DMS79 (cell line): Measurements from ENCODE around the gene MBOAT1.
"Not testable (repeated sequence)": the region's sequence is repeated elsewhere in the genome, so short reads cannot be mapped to it uniquely, and the experiment has no call there.

Experiments used
- DNase-seq: peaks from one replicate; lab custom pipeline; 2025; lab: John Stamatoyannopoulos, UW

Gene MBOAT1

DNA sequence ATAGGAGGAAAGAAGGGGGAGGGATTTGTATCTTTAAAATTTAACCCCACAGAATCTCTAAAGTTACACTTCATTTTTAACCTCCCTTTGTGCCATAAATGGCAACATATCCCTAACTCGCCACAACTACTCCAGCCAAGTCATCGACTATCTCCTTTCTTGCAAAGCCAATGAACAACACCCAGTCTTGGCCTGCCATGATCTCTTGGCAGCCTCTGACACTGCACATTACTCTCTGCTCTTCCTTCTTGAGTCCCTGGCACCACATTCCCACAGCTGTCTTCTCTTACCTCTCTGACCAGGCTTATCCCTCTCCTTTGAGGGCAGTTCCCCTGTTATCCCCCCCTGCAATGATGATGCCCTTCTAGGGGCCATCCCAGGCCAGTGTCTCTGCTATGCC, 42.5 kb downstream of the MBOAT1 start:
- DNase-seq: no peak

DNA sequence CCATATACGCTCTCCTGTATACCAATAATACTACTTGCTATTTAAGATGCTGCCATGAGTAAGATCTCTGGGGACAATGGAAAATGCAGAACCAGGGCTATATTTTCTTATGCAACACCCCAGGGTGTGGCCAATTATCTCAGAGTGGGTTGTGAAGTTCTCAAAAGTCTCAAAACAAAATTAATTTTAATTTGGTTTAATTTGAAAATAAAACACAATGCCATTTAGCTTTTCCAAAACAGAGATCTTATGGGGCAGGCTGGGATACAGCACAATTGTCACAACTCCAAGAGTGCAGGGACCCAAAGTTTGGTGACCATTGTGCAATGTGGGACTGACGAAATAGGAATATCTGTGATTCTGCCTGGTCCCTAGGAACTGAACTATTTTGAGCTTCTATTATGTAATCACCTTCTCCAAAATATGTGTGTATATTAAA, 43.1 kb downstream of the MBOAT1 start:
- DNase-seq: no peak

- no peak for DNase-seq
Observed at GRCh38 chr6:20168690-20169089, 43.6 kb downstream of the MBOAT1 start.

DNA sequence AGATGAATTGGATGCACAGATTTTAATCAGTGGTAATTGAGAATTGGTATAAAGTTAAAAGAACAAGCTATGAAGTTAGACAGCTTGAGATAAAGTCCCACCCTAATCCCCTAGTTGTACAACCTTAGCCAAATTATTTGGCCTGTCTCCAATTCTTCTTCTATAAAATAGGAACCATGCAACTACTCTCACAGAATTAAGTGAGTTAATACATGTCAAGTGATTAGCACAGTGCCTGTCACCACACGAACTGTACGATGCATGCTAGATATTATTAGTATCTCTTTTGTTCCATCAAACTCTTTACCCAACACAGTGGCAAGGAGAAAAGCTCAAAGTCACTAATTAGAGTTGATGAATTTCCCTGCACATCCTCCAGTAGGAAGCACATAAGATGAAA, 44.7 kb downstream of the MBOAT1 start:
- DNase-seq: no peak

- DNase-seq: no peak
Observed at GRCh38 chr6:20166210-20166609, 46.1 kb downstream of the MBOAT1 start.

GRCh38 chr6:20162515-20162914, 49.8 kb downstream of the MBOAT1 start:
- DNase-seq: no peak

DNA sequence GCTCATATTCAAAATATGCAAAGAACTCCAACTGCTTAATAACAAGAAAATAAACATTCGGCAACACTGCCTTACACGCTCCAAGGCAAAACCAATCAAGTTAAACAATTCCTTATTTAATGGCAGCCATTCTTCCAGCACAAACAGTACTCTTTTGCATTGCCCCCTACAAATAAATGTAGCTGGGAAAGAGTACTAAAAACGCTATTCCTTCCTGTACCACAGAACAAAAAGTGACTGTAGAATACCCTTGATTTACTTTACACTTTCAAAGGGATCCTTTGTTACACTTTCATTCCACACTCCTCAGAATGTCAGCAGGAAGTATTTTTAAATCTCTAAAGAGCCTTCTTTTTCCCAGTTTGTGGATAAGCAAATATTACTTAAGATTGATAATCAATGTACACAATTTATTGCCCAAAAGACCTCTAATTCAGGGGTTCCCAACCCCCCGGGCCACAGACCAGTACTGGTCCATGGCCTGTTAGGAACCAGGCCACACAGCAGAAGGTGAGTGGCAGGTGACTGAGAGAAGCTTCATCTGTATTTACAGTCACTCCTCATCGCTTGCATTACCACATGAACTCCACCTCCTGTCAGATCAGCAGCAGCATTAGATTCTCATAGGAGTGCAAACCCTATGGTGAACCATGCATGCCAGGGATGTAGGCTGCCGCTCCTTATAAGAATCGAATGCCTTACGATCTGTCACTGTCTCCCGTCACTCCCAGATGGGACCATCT, 51.6 kb downstream of the MBOAT1 start:
- DNase-seq: no peak

DNA sequence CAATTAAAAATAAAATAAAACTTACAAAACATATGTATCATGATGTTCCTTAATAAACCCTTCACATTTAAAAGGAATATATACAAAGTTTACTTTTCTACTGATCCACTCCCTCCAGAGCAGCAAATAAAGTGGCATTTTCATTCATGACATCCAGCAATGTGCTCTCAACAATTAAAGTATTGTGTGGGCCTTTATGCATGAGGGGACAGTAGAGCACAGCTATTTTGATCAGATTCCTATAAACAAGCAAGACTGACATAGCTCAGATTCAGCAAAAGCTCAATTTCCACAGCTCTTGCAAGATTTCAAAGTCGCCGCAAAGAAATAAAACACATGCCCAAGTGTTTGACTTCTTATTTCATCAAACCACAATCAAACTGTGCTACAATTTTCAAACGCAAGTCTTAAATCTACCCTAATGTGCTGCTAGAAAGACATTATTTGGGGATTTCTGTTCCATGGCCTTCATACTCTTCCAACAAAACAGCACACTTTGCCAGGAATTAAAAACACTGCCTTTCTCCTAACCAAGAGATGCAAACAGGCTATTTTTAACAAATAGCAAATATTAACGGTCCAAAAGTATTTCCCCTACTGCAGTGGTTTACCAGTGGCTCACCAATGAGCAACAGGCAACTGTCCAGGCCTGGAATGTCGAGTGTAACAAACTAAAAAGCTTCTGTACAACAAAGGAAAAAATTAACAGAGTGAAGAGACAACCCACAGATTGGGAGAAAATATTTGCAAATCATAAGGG, 52.3 kb downstream of the MBOAT1 start:
- DNase-seq: no peak

DNA sequence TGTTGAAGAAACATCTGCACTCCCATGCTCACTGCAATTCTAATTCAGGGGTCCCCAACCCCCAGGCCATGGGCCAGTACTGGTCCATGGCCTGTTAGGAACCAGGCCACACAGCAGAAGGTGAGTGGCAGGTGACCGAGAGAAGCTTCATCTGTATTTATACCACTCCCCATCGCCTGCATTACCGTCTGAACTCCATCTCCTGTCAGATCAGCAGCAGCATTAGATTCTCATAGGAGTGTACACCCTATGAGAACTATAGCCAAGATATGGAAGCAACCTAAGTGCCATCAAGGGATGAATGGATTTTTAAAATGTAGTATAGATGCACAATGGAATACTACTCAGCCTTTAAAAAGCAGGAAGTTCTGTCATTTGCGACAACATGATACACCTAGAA, 53.2 kb downstream of the MBOAT1 start:
- no peak for DNase-seq

GRCh38 chr6:20158676-20159075, 53.6 kb downstream of the MBOAT1 start:
- no peak for DNase-seq

DNA sequence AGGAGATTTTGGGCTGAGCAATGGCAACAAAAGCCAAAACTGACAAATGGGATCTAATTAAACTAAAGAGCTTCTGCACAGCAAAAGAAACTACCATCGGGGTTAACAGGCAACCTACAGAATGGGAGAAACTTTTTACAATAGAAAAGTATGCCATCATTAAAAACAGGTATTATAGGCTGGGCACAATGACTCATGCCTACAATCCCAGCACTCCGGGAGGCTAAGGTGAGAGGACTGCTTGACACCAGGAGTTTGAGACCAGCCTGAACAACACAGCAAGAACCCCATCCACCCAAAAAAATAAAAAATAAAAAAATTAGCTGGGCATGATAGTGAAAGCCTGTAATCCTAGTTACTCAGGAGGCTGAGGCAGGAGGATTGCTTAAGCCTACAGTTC, 55.4 kb downstream of the MBOAT1 start:
- DNase-seq: no peak

DNA sequence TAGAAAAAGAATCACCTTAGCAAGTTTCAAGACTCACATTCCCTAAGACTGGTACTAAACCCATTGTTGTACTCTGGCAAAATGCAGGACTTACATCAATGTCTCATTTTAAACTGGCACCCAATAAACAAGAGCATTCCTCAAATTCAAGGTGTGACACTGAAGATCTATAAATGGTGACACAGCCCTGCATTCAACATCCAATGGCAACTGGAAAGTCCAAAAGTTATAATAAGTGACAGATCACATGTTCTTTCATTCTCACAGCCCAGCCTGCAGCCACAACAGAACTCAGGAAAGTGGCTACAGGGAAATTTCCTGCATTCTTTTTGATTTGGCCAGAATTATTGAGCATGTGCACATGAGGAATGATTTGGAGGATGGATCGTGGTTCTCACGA, 57.5 kb downstream of the MBOAT1 start:
- no peak for DNase-seq

- no peak for DNase-seq
Observed at GRCh38 chr6:20153194-20153593, 59.1 kb downstream of the MBOAT1 start.

GRCh38 chr6:20148433-20148832, 63.8 kb downstream of the MBOAT1 start:
- DNase-seq: no peak

- DNase-seq: no peak
Observed at GRCh38 chr6:20147469-20147868, 64.8 kb downstream of the MBOAT1 start.

GRCh38 chr6:20146831-20147230, 65.4 kb downstream of the MBOAT1 start:
- not testable (repeated sequence) for DNase-seq

GRCh38 chr6:20146291-20146690, 66.0 kb downstream of the MBOAT1 start:
- DNase-seq: no peak

DNA sequence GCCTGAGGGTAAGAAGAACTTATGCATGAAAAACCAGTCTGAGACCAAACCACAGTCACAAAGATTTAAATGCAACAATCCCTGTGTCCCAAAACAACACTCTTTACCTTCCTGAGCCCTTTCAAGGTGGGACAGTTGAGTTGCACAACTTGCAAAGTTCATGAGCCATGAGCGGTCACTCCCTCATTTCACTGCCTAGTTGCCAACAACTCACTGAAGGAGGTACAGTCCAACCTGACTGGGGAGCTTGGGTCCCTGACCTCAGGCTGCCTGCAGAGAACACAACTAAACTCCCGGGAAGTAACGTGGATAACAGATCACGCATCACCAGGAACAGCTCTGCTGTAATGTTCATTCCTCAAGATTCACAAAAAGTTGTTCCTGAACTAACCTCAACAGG, 69.4 kb downstream of the MBOAT1 start:
- DNase-seq: no peak

- DNase-seq: no peak
Observed at GRCh38 chr6:20141931-20142330, 70.3 kb downstream of the MBOAT1 start.

DNA sequence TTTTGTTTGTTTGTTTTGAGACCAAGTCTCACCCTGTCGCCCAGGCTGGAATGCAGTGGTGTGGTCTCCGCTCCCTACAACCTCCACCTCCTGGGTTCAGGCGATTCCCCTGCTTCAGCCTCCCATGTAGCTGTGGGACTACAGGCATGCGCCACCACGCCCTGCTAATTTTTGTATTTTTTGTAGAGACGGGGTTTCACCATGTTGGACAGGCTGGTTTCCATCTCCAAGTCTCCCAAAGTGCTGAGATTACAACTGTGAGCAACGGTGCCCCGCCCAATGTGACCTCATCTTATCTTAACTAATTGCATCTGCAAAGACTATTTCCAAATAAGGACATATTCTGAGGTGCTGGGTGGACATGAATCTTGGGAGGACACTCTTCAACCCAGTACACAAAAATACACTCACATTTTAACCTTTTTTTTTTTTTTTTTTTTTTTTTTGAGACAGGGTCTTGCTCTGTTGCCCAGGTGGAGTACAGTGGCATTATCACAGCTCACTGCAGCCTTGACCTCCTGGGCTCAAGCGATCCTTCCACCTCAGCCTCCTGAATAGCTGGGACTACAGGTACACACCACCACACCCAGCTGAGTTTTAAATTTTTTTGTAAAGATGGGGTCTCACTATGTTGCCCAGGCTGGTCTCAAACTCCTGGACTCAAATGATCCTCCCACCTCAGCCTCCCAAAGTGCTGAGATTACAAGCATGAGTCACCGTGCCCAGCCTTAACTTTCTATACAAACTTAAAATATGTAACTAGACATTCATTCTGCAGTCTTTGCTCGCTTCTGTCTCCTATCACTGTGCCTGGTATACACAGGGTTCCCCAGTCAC, 72.9 kb downstream of the MBOAT1 start:
- not testable (repeated sequence) for DNase-seq

GRCh38 chr6:20137837-20138236, 74.4 kb downstream of the MBOAT1 start:
- no peak for DNase-seq

DNA sequence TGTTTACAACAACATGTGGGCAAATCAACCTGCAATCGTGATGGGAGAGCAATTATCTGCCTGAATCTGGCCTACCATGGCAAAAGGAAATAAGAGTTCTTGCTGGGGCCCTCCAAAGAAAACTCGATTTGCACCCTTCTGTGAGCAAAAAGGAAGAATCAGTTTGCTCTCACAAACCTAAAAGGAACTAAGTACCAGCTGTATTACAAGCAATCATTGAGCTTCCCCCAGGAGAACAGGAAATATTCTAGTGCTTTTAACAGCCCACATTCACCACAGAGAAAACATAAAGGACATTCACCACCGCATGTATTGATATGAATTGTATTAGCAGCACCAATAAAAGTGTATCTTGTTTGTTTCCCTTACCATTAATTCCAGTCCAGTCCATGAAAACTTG, 75.0 kb downstream of the MBOAT1 start:
- DNase-seq: no peak
